Caco-2 (cell line): ENCODE data around the gene BSCL2. TPM values are rescaled to one million over a fixed set of nuclear protein-coding genes. Genes with fewer than 3 reads are reported as not detected.

Source experiments
- BruUV-seq: library from RNA; stranded (reverse); fragments of 400-500 nt; replicated peaks from 2 replicates; lab custom pipeline; 2021; lab: Mats Ljungman, UMichigan
- CTCF ChIA-PET: fragments of 300-600 bp; sonication (Branson Sonifier 250); formaldehyde crosslinking; loops from one replicate; lab custom pipeline; 2022; ENCODE audit warnings: antibody characterized with exemption; lab: Charles Lee
- POLR2A ChIA-PET: fragments of 300-600 bp; sonication (Branson Sonifier 250); formaldehyde crosslinking; loops from one replicate; lab custom pipeline; 2022; ENCODE audit warnings: antibody characterized with exemption; lab: Charles Lee
- DNase-seq, 2 experiments: peaks; one replicate each; pipeline versions ENCODE4 v3.0.0 to v3.0.0-alpha.2; 2020 to 2022
- H3K27me3 ChIP-seq: replicated peaks from 2 replicates; pipeline ENCODE4 v1.6.0; 2011; ENCODE audit warnings: low read length; ENCODE audit not compliant: control insufficient read depth, insufficient read depth
- H3K36me3 ChIP-seq: 2 replicates; pipeline ENCODE4 v1.5.1; 2011; ENCODE audit warnings: low read length; ENCODE audit not compliant: control insufficient read depth, insufficient read depth
- H3K4me1 ChIP-seq: fragments of 250-450 bp; sonication (Bioruptor Pico); 2 replicates; pipeline ENCODE4 v1.5.1; 2020; ENCODE audit warnings: mild to moderate bottlenecking
- H3K4me3 ChIP-seq: 2 replicates; pipeline ENCODE4 v1.5.1; 2011; ENCODE audit warnings: low read depth, mild to moderate bottlenecking, control low read depth, low read length
- H3K9me3 ChIP-seq: fragments of 250-450 bp; sonication (Bioruptor Pico); 2 replicates; pipeline ENCODE4 v1.5.1; 2020; ENCODE audit warnings: mild to moderate bottlenecking, moderate library complexity
- H3K27ac Mint-ChIP-seq: one replicate; pipeline ENCODE4 v1.8.0; 2022; ENCODE audit warnings: mixed read lengths; ENCODE audit not compliant: unreplicated experiment
- H3K27me3 Mint-ChIP-seq: one replicate; pipeline ENCODE4 v1.8.0; 2022; ENCODE audit warnings: mixed read lengths; ENCODE audit not compliant: insufficient read depth, unreplicated experiment
- H3K36me3 Mint-ChIP-seq: one replicate; pipeline ENCODE4 v1.8.0; 2022; ENCODE audit warnings: mild to moderate bottlenecking, mixed read lengths; ENCODE audit not compliant: insufficient read depth, unreplicated experiment
- H3K4me1 Mint-ChIP-seq: one replicate; pipeline ENCODE4 v1.8.0; 2022; ENCODE audit warnings: low read depth, mixed read lengths; ENCODE audit not compliant: unreplicated experiment
- H3K4me3 Mint-ChIP-seq: one replicate; pipeline ENCODE4 v1.8.0; 2022; ENCODE audit warnings: mild to moderate bottlenecking, moderate library complexity, mixed read lengths; ENCODE audit not compliant: unreplicated experiment
- H3K9me3 Mint-ChIP-seq: one replicate; pipeline ENCODE4 v1.8.0; 2022; ENCODE audit warnings: mixed read lengths; ENCODE audit not compliant: unreplicated experiment
- intact Hi-C: fragments of 100-400 bp; cut with micrococcal nuclease; formaldehyde crosslinking; loops from one replicate; pipeline ENCODE4 v1.10.0; 2022; ENCODE audit not compliant: unreplicated experiment
- total RNA-seq: library from RNA; stranded (reverse); gene quantifications from 2 replicates; pipeline ENCODE4 v1.2.3, GENCODE V29; 2022
- TF ChIP-seq, protein P1 (sequence below), 2 experiments: fragments of 200-600 bp in 1 of 2; IDR thresholded peaks; 1 replicate in 1 of 2; 2 replicates in 1 of 2; pipeline versions ENCODE4 v1.5.1 to v1.8.0; 2011 to 2022; ENCODE audit warnings: antibody characterized with exemption in 1 of 2, control low read depth in 1 of 2, inconsistent platforms in 1 of 2, low read depth in 1 of 2, low read length in 1 of 2, mild to moderate bottlenecking in 1 of 2, moderate library complexity in 1 of 2; ENCODE audit not compliant: insufficient read depth in 1 of 2, severe bottlenecking in 1 of 2, unreplicated experiment in 1 of 2

The BSCL2 gene
- total RNA-seq, 1 experiment from 2014 or later = 39.2 TPM

GRCh38 chr11:62689421-62690183, 17.6 kb downstream of the BSCL2 start, which contains the start of gene LRRN4CL:
LRRN4CL (minus strand) TSS chr11:62689530; CDS start chr11:62688508, 1,022 bp downstream.
- ChIA-PET CTCF (interaction anchor here (1.5 kb wide), 1 partner anchor 18 kb away, joined by 5 read pairs; the partner anchor contains the start of genes LBHD1 and UQCC3), POLR2A (interaction anchor here (0.5 to 1.0 kb wide), 3 partner anchors 8 to 37 kb away, joined by 3 to 5 read pairs (median 5); partner anchors contain the start of genes C11orf98, CSKMT and HNRNPUL2)
- TF ChIP-seq, protein P1, sequence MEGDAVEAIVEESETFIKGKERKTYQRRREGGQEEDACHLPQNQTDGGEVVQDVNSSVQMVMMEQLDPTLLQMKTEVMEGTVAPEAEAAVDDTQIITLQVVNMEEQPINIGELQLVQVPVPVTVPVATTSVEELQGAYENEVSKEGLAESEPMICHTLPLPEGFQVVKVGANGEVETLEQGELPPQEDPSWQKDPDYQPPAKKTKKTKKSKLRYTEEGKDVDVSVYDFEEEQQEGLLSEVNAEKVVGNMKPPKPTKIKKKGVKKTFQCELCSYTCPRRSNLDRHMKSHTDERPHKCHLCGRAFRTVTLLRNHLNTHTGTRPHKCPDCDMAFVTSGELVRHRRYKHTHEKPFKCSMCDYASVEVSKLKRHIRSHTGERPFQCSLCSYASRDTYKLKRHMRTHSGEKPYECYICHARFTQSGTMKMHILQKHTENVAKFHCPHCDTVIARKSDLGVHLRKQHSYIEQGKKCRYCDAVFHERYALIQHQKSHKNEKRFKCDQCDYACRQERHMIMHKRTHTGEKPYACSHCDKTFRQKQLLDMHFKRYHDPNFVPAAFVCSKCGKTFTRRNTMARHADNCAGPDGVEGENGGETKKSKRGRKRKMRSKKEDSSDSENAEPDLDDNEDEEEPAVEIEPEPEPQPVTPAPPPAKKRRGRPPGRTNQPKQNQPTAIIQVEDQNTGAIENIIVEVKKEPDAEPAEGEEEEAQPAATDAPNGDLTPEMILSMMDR (IDR thresholded peaks at IDR 0.05; ENCODE audit: insufficient read depth in 1 of 2, low read depth in 1 of 2, low read length in 1 of 2, severe bottlenecking in 1 of 2, unreplicated experiment in 1 of 2) = no peak
- no peak within 1 kb of the TSS for H3K27ac Mint-ChIP-seq
- no peaks in the 10 kb centered on the region for H3K27me3 Mint-ChIP-seq
- H3K36me3 Mint-ChIP-seq = peaks cover 28% of the 10 kb centered on the region
- H3K4me1 Mint-ChIP-seq = peaks cover under 1% of the 10 kb centered on the region
- no peaks in the 10 kb centered on the region for H3K4me1 ChIP-seq
- H3K27me3 ChIP-seq = no peaks in the 10 kb centered on the region
- no peak for DNase-seq
- H3K9me3 Mint-ChIP-seq = no peaks in the 10 kb centered on the region
- H3K4me3 ChIP-seq = no peak within 1 kb of the TSS
- H3K4me3 Mint-ChIP-seq = no peak within 1 kb of the TSS
- H3K9me3 ChIP-seq = no peaks in the 10 kb centered on the region
- intact Hi-C loops = no loop called here
- no TSS peak for BruUV-seq
- peaks cover 2% of the 10 kb centered on the region for H3K36me3 ChIP-seq

- DNase-seq = no peak
- H3K4me3 Mint-ChIP-seq = no peak overlapping the region
- no TSS peak for BruUV-seq
- intact Hi-C loops = no loop called here
- Histone ChIP-seq H3K9me3 (no peaks in the 10 kb centered on the region), H3K36me3 (peaks cover 2% of the 10 kb centered on the region), H3K27me3 (no peaks in the 10 kb centered on the region), H3K4me1 (no peaks in the 10 kb centered on the region), H3K4me3 (no peak overlapping the region)
- no peaks in the 10 kb centered on the region for H3K4me1 Mint-ChIP-seq
- POLR2A ChIA-PET = no interaction called here
- H3K27ac Mint-ChIP-seq = no peak overlapping the region
- H3K27me3 Mint-ChIP-seq = no peaks in the 10 kb centered on the region
- CTCF ChIA-PET = interaction anchor here (0.6 kb wide), 1 partner anchor 92 kb away, joined by 4 read pairs; no protein-coding TSS in a partner anchor
- peaks cover 17% of the 10 kb centered on the region for H3K36me3 Mint-ChIP-seq
- TF ChIP-seq, protein P1 (IDR thresholded peaks at IDR 0.05; ENCODE audit: insufficient read depth in 1 of 2, low read depth in 1 of 2, low read length in 1 of 2, severe bottlenecking in 1 of 2, unreplicated experiment in 1 of 2) = no peak
- H3K9me3 Mint-ChIP-seq = no peaks in the 10 kb centered on the region
Measured at GRCh38 chr11:62688491-62688890, 18.7 kb downstream of the BSCL2 start.

- no peaks in the 10 kb centered on the region for H3K27me3 ChIP-seq
- no peak for DNase-seq
- TF ChIP-seq, protein P1 (IDR thresholded peaks at IDR 0.05; ENCODE audit: insufficient read depth in 1 of 2, low read depth in 1 of 2, low read length in 1 of 2, severe bottlenecking in 1 of 2, unreplicated experiment in 1 of 2) = no peak
- H3K9me3 Mint-ChIP-seq = no peaks in the 10 kb centered on the region
- H3K9me3 ChIP-seq = no peaks in the 10 kb centered on the region
- H3K36me3 ChIP-seq = peaks cover 1% of the 10 kb centered on the region
- BruUV-seq = no TSS peak
- intact Hi-C loops = no loop called here
- H3K4me1 ChIP-seq = no peaks in the 10 kb centered on the region
- CTCF ChIA-PET = interaction anchor here (0.9 kb wide), 1 partner anchor 16 kb away, joined by 3 read pairs; the partner anchor contains the start of gene UQCC3
- no peaks in the 10 kb centered on the region for H3K27me3 Mint-ChIP-seq
- no peak overlapping the region for H3K4me3 Mint-ChIP-seq
- H3K4me1 Mint-ChIP-seq = no peaks in the 10 kb centered on the region
- peaks cover 14% of the 10 kb centered on the region for H3K36me3 Mint-ChIP-seq
- no peak overlapping the region for H3K4me3 ChIP-seq
- POLR2A ChIA-PET = no interaction called here
- no peak overlapping the region for H3K27ac Mint-ChIP-seq
Measured at GRCh38 chr11:62687508-62688396, 19.5 kb downstream of the BSCL2 start.
